Kidney epithelial cell (primary cell): ENCODE measurements around the gene PSMB5. TPM values are rescaled to one million over a fixed set of nuclear protein-coding genes. Genes with fewer than 3 reads are reported as not detected.

Source experiments
- DNase-seq: peaks from one replicate; pipeline ENCODE4 v3.0.0-alpha.2; 2010; ENCODE audit warnings: low read depth
- H3K27me3 ChIP-seq: 2 replicates; pipeline ENCODE4 v1.6.0; 2011; ENCODE audit warnings: low read length; ENCODE audit not compliant: control insufficient read depth, insufficient read depth
- H3K36me3 ChIP-seq: 2 replicates; pipeline ENCODE4 v1.5.1; 2011; ENCODE audit warnings: low read length; ENCODE audit not compliant: control insufficient read depth, insufficient read depth
- H3K4me3 ChIP-seq: 2 replicates; pipeline ENCODE4 v1.5.1; 2011; ENCODE audit warnings: low read depth, mild to moderate bottlenecking, control low read depth, low read length
- CTCF ChIP-seq: IDR thresholded peaks from 2 replicates; pipeline ENCODE4 v1.5.1; 2011; ENCODE audit warnings: mild to moderate bottlenecking, moderate library complexity, low read length, control low read depth, inconsistent platforms; ENCODE audit not compliant: insufficient read depth, poor library complexity, severe bottlenecking
- total RNA-seq: library from RNA; depleted of rRNA; stranded (reverse); fragments of >200 nt; gene quantifications from 2 replicates; pipeline ENCODE4 v1.2.3, GENCODE V29; 2015

The PSMB5 gene
- total RNA-seq, 1 donor from 2014 or later: 199 TPM

GRCh38 chr14:23062002-23062401 is 27.3 kb upstream of the PSMB5 start:
- TF ChIP-seq CTCF: no peak
- peak; percentile 85 for DNase-seq
- H3K4me3 ChIP-seq: no peak overlapping the region
- peaks cover 9% of the 10 kb centered on the region for H3K36me3 ChIP-seq
- no peaks in the 10 kb centered on the region for H3K27me3 ChIP-seq

GRCh38 chr14:23060536-23061260 is 26.0 kb upstream of the PSMB5 start:
- no peak for DNase-seq
- no peak for TF ChIP-seq CTCF
- Histone ChIP-seq H3K27me3 (no peaks in the 10 kb centered on the region), H3K36me3 (peaks cover 5% of the 10 kb centered on the region), H3K4me3 (no peak overlapping the region)

GRCh38 chr14:23058654-23059504 is 24.2 kb upstream of the PSMB5 start:
- TF ChIP-seq CTCF: no peak
- Histone ChIP-seq H3K4me3 (no peak overlapping the region), H3K36me3 (peaks cover 5% of the 10 kb centered on the region), H3K27me3 (no peaks in the 10 kb centered on the region)
- DNase-seq: no peak

DNA sequence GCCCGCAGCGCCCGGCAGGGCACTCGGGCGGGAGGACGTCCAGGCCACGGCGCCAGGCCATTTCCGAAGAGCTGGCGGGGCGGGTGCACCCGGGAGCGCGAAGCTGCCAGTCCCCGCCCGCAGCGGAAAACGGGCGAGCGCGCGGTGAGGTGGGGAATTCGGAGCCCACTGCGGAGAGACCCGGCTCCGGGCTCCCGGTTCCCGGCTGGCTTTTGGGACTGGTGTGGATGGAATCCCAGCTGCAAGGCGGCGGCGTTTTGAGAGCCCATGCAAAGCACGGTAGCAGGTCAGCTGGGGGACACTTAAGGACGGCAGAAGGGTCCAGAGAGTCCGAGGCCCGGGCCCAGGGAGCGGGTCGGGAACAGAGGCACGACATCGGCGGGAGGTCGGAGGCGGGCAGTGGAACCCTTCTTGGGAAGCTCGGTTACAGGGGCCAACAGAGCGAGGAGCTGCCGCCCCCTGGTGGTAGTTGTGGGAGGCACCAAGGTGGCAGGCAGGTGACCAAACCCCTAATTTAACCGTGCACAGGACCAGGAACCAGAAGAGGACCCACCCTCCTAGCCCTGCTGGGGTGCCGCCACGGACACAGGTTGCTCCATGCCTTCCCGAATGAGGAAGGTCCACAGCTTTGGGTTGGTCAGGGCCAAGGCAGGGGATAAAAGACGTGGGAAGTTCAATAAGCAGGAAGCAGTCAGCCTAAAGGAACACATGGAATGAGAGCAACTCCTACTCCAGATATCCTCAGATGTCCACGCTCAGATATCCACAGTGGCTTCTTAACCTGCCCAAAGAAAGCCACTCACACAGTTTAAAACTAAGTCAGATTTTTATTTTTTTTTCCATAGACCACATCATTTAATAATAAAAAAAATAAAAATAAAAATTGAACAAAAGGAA is 23.3 kb upstream of the PSMB5 start:
- Histone ChIP-seq H3K4me3 (peak overlapping the region; percentile 49), H3K27me3 (no peaks in the 10 kb centered on the region), H3K36me3 (peaks cover 3% of the 10 kb centered on the region)
- peak; percentile 38 for DNase-seq
- TF ChIP-seq CTCF: peak; percentile 93

DNA sequence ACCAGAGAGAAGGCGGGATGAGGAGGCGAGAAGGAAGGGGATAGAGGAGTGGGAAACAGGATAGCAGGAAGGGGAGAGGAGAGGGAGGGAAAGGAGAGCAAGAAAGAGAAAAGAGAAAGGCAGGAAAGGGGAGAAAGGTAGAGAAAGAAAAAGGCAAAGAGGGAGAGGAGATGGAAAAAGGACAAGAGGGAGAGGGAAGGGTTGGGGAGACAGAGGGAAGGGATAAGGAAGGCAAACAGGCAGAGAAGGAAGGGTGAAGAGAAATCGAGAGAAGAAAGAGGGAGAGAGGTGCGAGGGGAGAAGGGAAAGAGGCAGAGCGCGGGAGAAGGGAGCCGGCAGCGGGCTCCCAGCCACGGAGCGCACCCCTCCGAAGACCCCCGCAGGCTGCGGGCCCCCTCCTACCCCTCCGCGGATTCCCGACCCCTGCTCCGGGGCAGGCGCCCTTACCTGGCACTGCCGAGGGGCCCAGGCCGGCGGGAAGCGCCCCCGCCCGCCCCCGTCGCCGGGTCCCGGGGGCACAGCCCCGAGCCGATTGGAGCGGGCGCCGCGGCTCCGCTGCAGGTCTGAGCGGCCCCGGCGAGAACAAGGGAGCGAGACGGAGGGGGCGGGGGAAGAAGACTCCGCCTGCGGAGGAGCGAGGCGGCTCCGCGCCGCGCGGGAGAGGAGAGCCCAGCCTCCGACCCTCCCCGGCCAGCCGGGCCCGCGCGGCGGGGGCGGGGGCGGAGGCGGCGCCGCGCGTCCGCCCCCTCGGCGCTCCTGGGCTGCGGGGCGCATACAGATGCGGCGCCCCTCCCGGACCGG is 22.5 kb upstream of the PSMB5 start, which contains the start of gene CDH24:
CDH24 (minus strand) TSS at position 565 of the 801 bp plus-strand sequence. CDS start 1,787 bp downstream, outside the sequence.
- no peak for DNase-seq
- Histone ChIP-seq H3K27me3 (no peaks in the 10 kb centered on the region), H3K4me3 (peak within 1 kb of the TSS; percentile 49), H3K36me3 (peaks cover 3% of the 10 kb centered on the region)
- no peak for TF ChIP-seq CTCF
